H1 (cell line): Measurements from ENCODE around the gene CACNA1G. TPM values are rescaled to one million over a fixed set of nuclear protein-coding genes. Genes with fewer than 3 reads are reported as not detected.

ENCODE experiments used
- CTCF ChIA-PET: fragments of 300-600 bp; sonication (Branson Sonifier 250); formaldehyde crosslinking; loops from one replicate; lab custom pipeline; 2021; ENCODE audit not compliant: partially characterized antibody; lab: Charles Lee
- POLR2A ChIA-PET: fragments of 300-600 bp; sonication (Branson Sonifier 250); formaldehyde crosslinking; loops from one replicate; lab custom pipeline; 2021; ENCODE audit warnings: inconsistent platforms; ENCODE audit not compliant: partially characterized antibody; lab: Charles Lee
- DNase-seq, 2 experiments: peaks; one replicate each; pipeline versions ENCODE4 v3.0.0 to v3.0.0-alpha.2; 2010 to 2022; ENCODE audit warnings: low spot score in 2 of 2, low read depth in 1 of 2, mixed read lengths in 1 of 2
- FAIRE-seq: peaks from 2 replicates; lab custom pipeline; 2011; peaks lifted over from hg19 to GRCh38; lab: Jason Lieb, UNC
- H2AFZ ChIP-seq: 2 replicates; pipeline ENCODE4 v1.8.1; 2012; ENCODE audit warnings: low read length, inconsistent platforms
- H2AK5ac ChIP-seq: 2 replicates; pipeline ENCODE4 v1.6.1; 2013; ENCODE audit warnings: low read depth, low read length
- H2BK120ac ChIP-seq: replicated peaks from 2 replicates; pipeline ENCODE3; 2013; ENCODE audit warnings: low read depth, low read length, inconsistent platforms
- H2BK12ac ChIP-seq: 2 replicates; pipeline ENCODE4 v1.6.1; 2013; ENCODE audit warnings: low read depth, low read length
- H2BK15ac ChIP-seq: 2 replicates; pipeline ENCODE4 v1.6.1; 2013; ENCODE audit warnings: low read length
- H2BK20ac ChIP-seq: 2 replicates; pipeline ENCODE4 v1.6.1; 2013; ENCODE audit warnings: low read length
- H2BK5ac ChIP-seq: 2 replicates; pipeline ENCODE4 v1.6.1; 2013; ENCODE audit warnings: low read depth, low read length
- H3K14ac ChIP-seq: 2 replicates; pipeline ENCODE4 v1.6.1; 2013; ENCODE audit warnings: inconsistent platforms; ENCODE audit not compliant: insufficient read length
- H3K18ac ChIP-seq: 2 replicates; pipeline ENCODE4 v1.6.1; 2013; ENCODE audit warnings: low read length; ENCODE audit errors: extremely low read depth
- H3K23ac ChIP-seq: 2 replicates; pipeline ENCODE4 v1.6.1; 2013; ENCODE audit warnings: inconsistent platforms; ENCODE audit not compliant: insufficient read length
- H3K23me2 ChIP-seq: 2 replicates; pipeline ENCODE4 v1.6.1; 2013; ENCODE audit warnings: low read depth, low read length
- H3K27ac ChIP-seq: 2 replicates; pipeline ENCODE4 v1.6.1; 2011; ENCODE audit warnings: low read depth, low read length, inconsistent platforms
- H3K27me3 ChIP-seq, 4 experiments: replicated peaks in 1 of 4; 1 replicate in 1 of 4; 2 replicates in 3 of 4; pipeline versions ENCODE4 v1.6.1 to v1.8.1; 2011 to 2013; ENCODE audit warnings: low read length in 3 of 4, mild to moderate bottlenecking in 3 of 4, inconsistent platforms in 2 of 4, mixed read lengths in 2 of 4, moderate library complexity in 1 of 4; ENCODE audit not compliant: control insufficient read depth in 3 of 4, insufficient read depth in 3 of 4; ENCODE audit errors: extremely low read depth in 1 of 4
- H3K36me3 ChIP-seq, 4 experiments: 2 replicates each; pipeline versions ENCODE4 v1.6.1 to v1.8.1; 2011 to 2013; ENCODE audit warnings: mild to moderate bottlenecking in 4 of 4, low read length in 3 of 4, moderate library complexity in 2 of 4, control low read depth in 1 of 4, inconsistent platforms in 1 of 4; ENCODE audit not compliant: insufficient read depth in 4 of 4, control insufficient read depth in 2 of 4
- H3K4ac ChIP-seq: replicated peaks from 2 replicates; pipeline ENCODE3; 2013; ENCODE audit warnings: low read length, low read depth, mixed read lengths, inconsistent platforms; ENCODE audit not compliant: insufficient read length
- H3K4me1 ChIP-seq, 4 experiments: replicated peaks in 1 of 4; 1 replicate in 1 of 4; 2 replicates in 3 of 4; pipeline versions ENCODE4 v1.6.1 to v1.8.1; 2011 to 2013; ENCODE audit warnings: low read length in 3 of 4, inconsistent platforms in 2 of 4, mixed read lengths in 1 of 4; ENCODE audit not compliant: insufficient read depth in 4 of 4, control insufficient read depth in 3 of 4
- H3K4me2 ChIP-seq, 2 experiments: 2 replicates each; pipeline versions ENCODE4 v1.6.1 to v1.8.1; 2011 to 2013; ENCODE audit warnings: low read depth in 2 of 2, low read length in 2 of 2, control low read depth in 1 of 2, inconsistent platforms in 1 of 2, mild to moderate bottlenecking in 1 of 2; ENCODE audit not compliant: insufficient read depth in 1 of 2
- H3K4me3 ChIP-seq, 4 experiments: fragments of 200-600, 300-600 bp in 1 of 4; sonication (generic), shearing (Covaris generic), sonication (Bioruptor Twin) in 1 of 4; 2 replicates each; pipeline versions ENCODE4 v1.5.1 to v1.8.1; 2011 to 2016; ENCODE audit warnings: low read length in 4 of 4, low read depth in 3 of 4, control low read depth in 2 of 4, inconsistent platforms in 2 of 4, mild to moderate bottlenecking in 2 of 4, mixed read lengths in 1 of 4, moderate library complexity in 1 of 4; ENCODE audit not compliant: insufficient read depth in 2 of 4; ENCODE audit errors: extremely low read depth in 1 of 4
- H3K56ac ChIP-seq: replicated peaks from 2 replicates; pipeline ENCODE3; 2013; ENCODE audit warnings: low read depth, mild to moderate bottlenecking, mixed read lengths, low read length, inconsistent platforms; ENCODE audit not compliant: insufficient read length
- H3K79me1 ChIP-seq: 2 replicates; pipeline ENCODE4 v1.6.1; 2013; ENCODE audit warnings: low read depth, low read length, control low read depth
- H3K79me2 ChIP-seq, 2 experiments: 2 replicates each; pipeline versions ENCODE4 v1.6.1 to v1.8.1; 2012 to 2013; ENCODE audit warnings: low read length in 2 of 2, mild to moderate bottlenecking in 2 of 2, inconsistent platforms in 1 of 2; ENCODE audit not compliant: insufficient read depth in 2 of 2, control insufficient read depth in 1 of 2
- H3K9ac ChIP-seq, 4 experiments: replicated peaks in 1 of 4; 1 replicate in 1 of 4; 2 replicates in 3 of 4; pipeline versions ENCODE4 v1.6.1 to v1.8.1; 2011 to 2013; ENCODE audit warnings: low read depth in 3 of 4, low read length in 3 of 4, control low read depth in 2 of 4, mild to moderate bottlenecking in 2 of 4, moderate library complexity in 2 of 4, inconsistent platforms in 1 of 4; ENCODE audit errors: extremely low read depth in 1 of 4
- H3K9me3 ChIP-seq, 2 experiments: 2 replicates each; pipeline versions ENCODE4 v1.6.1 to v1.8.1; 2012 to 2013; ENCODE audit warnings: mild to moderate bottlenecking in 2 of 2, moderate library complexity in 2 of 2, control low read depth in 1 of 2, inconsistent platforms in 1 of 2, low read depth in 1 of 2, low read length in 1 of 2, mixed read lengths in 1 of 2; ENCODE audit not compliant: insufficient read depth in 2 of 2
- H4K20me1 ChIP-seq, 2 experiments: replicated peaks in 1 of 2; 2 replicates each; pipeline versions ENCODE3 to v1.8.1; 2011 to 2013; ENCODE audit warnings: inconsistent platforms in 2 of 2, low read length in 2 of 2, mild to moderate bottlenecking in 1 of 2; ENCODE audit not compliant: insufficient read depth in 2 of 2, control insufficient read depth in 1 of 2
- H4K5ac ChIP-seq: 2 replicates; pipeline ENCODE4 v1.6.1; 2013; ENCODE audit warnings: low read length, low read depth, mixed read lengths, inconsistent platforms; ENCODE audit not compliant: insufficient read length
- H4K8ac ChIP-seq: 2 replicates; pipeline ENCODE4 v1.8.0; 2013; ENCODE audit warnings: mild to moderate bottlenecking, moderate library complexity, low read length, inconsistent platforms; ENCODE audit not compliant: insufficient read depth; ENCODE audit errors: extremely low read depth
- H4K91ac ChIP-seq: replicated peaks from 2 replicates; pipeline ENCODE3; 2013; ENCODE audit warnings: low read length, mixed read lengths, inconsistent platforms; ENCODE audit not compliant: insufficient read length
- ATF2 ChIP-seq: IDR thresholded peaks from 2 replicates; pipeline ENCODE4 v1.6.1; 2012; ENCODE audit warnings: low read length, inconsistent platforms
- CHD2 ChIP-seq: IDR thresholded peaks from 2 replicates; pipeline ENCODE4 v1.6.1; 2012; ENCODE audit warnings: low read length, improper control_type of control experiment
- CREB1 ChIP-seq: IDR thresholded peaks from 2 replicates; pipeline ENCODE4 v1.6.1; 2012; ENCODE audit warnings: inconsistent platforms
- CTBP2 ChIP-seq: IDR thresholded peaks from 2 replicates; pipeline ENCODE4 v1.7.0; 2011; ENCODE audit warnings: borderline replicate concordance, mild to moderate bottlenecking, moderate library complexity, mixed read lengths, low read length; ENCODE audit not compliant: insufficient read depth, insufficient read length
- GABPA ChIP-seq: IDR thresholded peaks from 2 replicates; pipeline ENCODE4 v1.6.1; 2011; ENCODE audit warnings: mild to moderate bottlenecking, low read length, moderate library complexity, borderline replicate concordance; ENCODE audit not compliant: insufficient read depth
- KDM1A ChIP-seq: fragments of 200-600, 300-600 bp; sonication (generic); IDR thresholded peaks from 2 replicates; pipeline ENCODE4 v1.7.1; 2016; ENCODE audit warnings: mild to moderate bottlenecking, low read length, borderline replicate concordance
- KDM4A ChIP-seq: IDR thresholded peaks from one replicate; pipeline ENCODE4 v1.7.1; 2012; ENCODE audit warnings: low read depth, mild to moderate bottlenecking, moderate library complexity, low read length, inconsistent platforms; ENCODE audit not compliant: severe bottlenecking
- POLR2AphosphoS5 ChIP-seq: IDR thresholded peaks from 2 replicates; pipeline ENCODE4 v1.6.1; 2011; ENCODE audit warnings: low read depth, low read length
- RFX5 ChIP-seq: IDR thresholded peaks from 2 replicates; pipeline ENCODE4 v1.6.1; 2011; ENCODE audit warnings: low read depth, low read length, improper control_type of control experiment, borderline replicate concordance
- TCF12 ChIP-seq: IDR thresholded peaks from 2 replicates; pipeline ENCODE4 v1.6.1; 2011; ENCODE audit warnings: low read depth, mild to moderate bottlenecking, low read length
- WGBS, 2 experiments: shearing (Covaris generic) in 1 of 2; methylation state at CpG; one replicate each; pipeline versions ENCODE4 v1.1.6 to v1.1.7; 2013 to 2015; ENCODE audit warnings: low lambda C conversion rate in 2 of 2, mixed read lengths in 2 of 2, inconsistent platforms in 1 of 2, low coverage in 1 of 2, missing lambda C conversion rate in 1 of 2; ENCODE audit not compliant: insufficient replicate concordance in 2 of 2, insufficient coverage in 1 of 2, insufficient read length in 1 of 2; ENCODE audit errors: extremely low coverage in 1 of 2, missing lambda C conversion rate in 1 of 2; 5-methylcytosine and 5-hydroxymethylcytosine counted together
- polyA plus RNA-seq, 7 experiments: library from polyadenylated mRNA; depleted of rRNA in 3 of 7; stranded (reverse) in 5 of 7; unstranded in 2 of 7; fragments of >200 nt in 5 of 7; fragments of 200-250 nt in 2 of 7; gene quantifications; 1 replicate in 5 of 7; 2 replicates in 1 of 7; 4 replicates in 1 of 7; pipeline versions ENCODE4 v1.2.1 to v1.2.3, GENCODE V29; 2011 to 2013; ENCODE audit warnings: missing spikeins in 2 of 7, mixed read lengths in 2 of 7
- total RNA-seq: library from RNA; stranded (reverse); fragmentation: NEBNext Ultra II Directional; extraction: Animal tissue kit (Norgen Biotek cat#: 25700); gene quantifications from 2 replicates; pipeline ENCODE4 v1.2.1, GENCODE V29; 2021

Gene CACNA1G
- total and polyA plus RNA-seq, 2 of the 8 experiments (the other 6 are each of a cell fraction or from before 2014, with no cell fraction given) = 2.9 to 4.9 TPM

GRCh38 chr17:50580646-50581045 is 20.1 kb downstream of the CACNA1G start:
- CTCF ChIA-PET = interaction anchor here (0.6 to 10.2 kb wide), 5 partner anchors 9 to 45 kb away, joined by 3 to 95 read pairs (median 4); no protein-coding TSS in a partner anchor
- H4K8ac ChIP-seq = no peak overlapping the region

More at GRCh38 chr17:50580646-50581045, 20.1 kb downstream of the CACNA1G start:
- Histone ChIP-seq H3K4me2 (no peak overlapping the region), H2BK5ac (peak overlapping the region; percentile 66; the same call in 1 of the 2 replicates), H2BK12ac (peak overlapping the region; percentile 39; the same call in 1 of the 2 replicates), H4K20me1 (peaks cover 2 to 5% of the 10 kb centered on the region in 2 experiments), H3K14ac (no peak overlapping the region), H3K9me3 (no peaks in the 10 kb centered on the region), H3K79me2 (no peaks in the 10 kb centered on the region), H3K4me1 (peaks cover 0 to 12% (median 6%) of the 10 kb centered on the region in 4 experiments; a peak in 5 of 7 replicates), H3K56ac (no peak overlapping the region), H4K91ac (no peak overlapping the region), H3K23ac (no peak overlapping the region), H3K27me3 (no peaks in the 10 kb centered on the region; a peak in 1 of 7 replicates), H3K23me2 (no peaks in the 10 kb centered on the region), H3K79me1 (no peaks in the 10 kb centered on the region), H2BK20ac (no peak overlapping the region), H2AFZ (no peak overlapping the region), H3K27ac (no peak overlapping the region), H3K9ac (no peak overlapping the region), H2AK5ac (no peak overlapping the region), H3K4ac (no peak overlapping the region), H3K18ac (no peak overlapping the region; the same call in 1 of the 2 replicates), H3K4me3 (no peak overlapping the region), H2BK15ac (no peak overlapping the region), H4K5ac (no peak overlapping the region), H2BK120ac (no peak overlapping the region), H3K36me3 (peaks cover 0 to 3% (median 0%) of the 10 kb centered on the region in 4 experiments; a peak in 1 of 8 replicates)
- DNase-seq (no peak), FAIRE-seq (no peak)
- POLR2A ChIA-PET = no interaction called here
- no peak for TF ChIP-seq KDM1A
- no peak for TF ChIP-seq TCF12
- no peak for TF ChIP-seq GABPA
- TF ChIP-seq POLR2AphosphoS5 = no peak
- no peak for TF ChIP-seq KDM4A
- TF ChIP-seq CTBP2 = no peak
- no peak for TF ChIP-seq CREB1
- TF ChIP-seq RFX5 = no peak
- no peak for TF ChIP-seq ATF2
- no peak for TF ChIP-seq CHD2
- 86% methylated on average over 5 of the region's 9 CpGs; no CpG with 5 or more reads in 1 of the 2 experiments for WGBS, 2 experiments
